Fibroblast of lung (primary cell): ENCODE data around the gene TSPAN18. TPM values are rescaled to one million over a fixed set of nuclear protein-coding genes. Genes with fewer than 3 reads are reported as not detected.

Experiments used
- DNase-seq, 2 donors: peaks; one replicate each; pipeline versions ENCODE4 v3.0.0 to v3.0.0-alpha.2; 2010; ENCODE audit warnings: low read depth in 2 of 2
- H2AFZ ChIP-seq: 2 replicates; pipeline ENCODE4 v1.5.1; 2012; ENCODE audit warnings: low read length, control low read depth, inconsistent platforms
- H3K27ac ChIP-seq: 2 replicates; pipeline ENCODE4 v1.5.1; 2011; ENCODE audit warnings: low read length, control low read depth; ENCODE audit not compliant: insufficient read depth
- H3K27me3 ChIP-seq: 2 replicates; pipeline ENCODE4 v1.5.1; 2011; ENCODE audit warnings: mild to moderate bottlenecking, low read length; ENCODE audit not compliant: control insufficient read depth, insufficient read depth
- H3K36me3 ChIP-seq: 2 replicates; pipeline ENCODE4 v1.5.1; 2011; ENCODE audit warnings: low read length; ENCODE audit not compliant: control insufficient read depth, insufficient read depth
- H3K4me1 ChIP-seq: 2 replicates; pipeline ENCODE4 v1.5.1; 2011; ENCODE audit warnings: low read length; ENCODE audit not compliant: control insufficient read depth, insufficient read depth; ENCODE audit errors: extremely low read depth
- H3K4me2 ChIP-seq: 2 replicates; pipeline ENCODE4 v1.5.1; 2011; ENCODE audit warnings: low read length, control low read depth; ENCODE audit not compliant: insufficient read depth; ENCODE audit errors: extremely low read depth
- H3K4me3 ChIP-seq, 4 experiments: fragments of 200-600 bp in 1 of 4; sonication (generic) in 1 of 4; replicated peaks in 1 of 4; 2 replicates each; pipeline ENCODE4 v1.5.1; 2011 to 2016; ENCODE audit warnings: low read length in 4 of 4, low read depth in 3 of 4, mild to moderate bottlenecking in 3 of 4, control low read depth in 2 of 4, inconsistent platforms in 1 of 4, mixed read lengths in 1 of 4; ENCODE audit not compliant: insufficient read depth in 1 of 4; ENCODE audit errors: control extremely low read depth in 1 of 4
- H3K79me2 ChIP-seq: 2 replicates; pipeline ENCODE4 v1.5.1; 2012; ENCODE audit warnings: mild to moderate bottlenecking, low read length, inconsistent platforms; ENCODE audit not compliant: control insufficient read depth, insufficient read depth
- H3K9ac ChIP-seq: 2 replicates; pipeline ENCODE4 v1.5.1; 2011; ENCODE audit warnings: mild to moderate bottlenecking, low read length, control low read depth; ENCODE audit not compliant: insufficient read depth
- H3K9me3 ChIP-seq: 2 replicates; pipeline ENCODE4 v1.5.1; 2012; ENCODE audit warnings: low read depth, low read length; ENCODE audit not compliant: control insufficient read depth, insufficient read depth
- H4K20me1 ChIP-seq: 2 replicates; pipeline ENCODE4 v1.5.1; 2011; ENCODE audit warnings: low read length; ENCODE audit not compliant: control insufficient read depth, insufficient read depth; ENCODE audit errors: extremely low read depth
- EZH2 ChIP-seq: IDR thresholded peaks from 2 replicates; pipeline ENCODE4 v1.5.1; 2012; ENCODE audit warnings: low read length, control low read depth, mild to moderate bottlenecking; ENCODE audit errors: missing control alignments
- polyA plus RNA-seq, 2 donors: library from polyadenylated mRNA; depleted of rRNA in 1 of 2; stranded (reverse) in 1 of 2; unstranded in 1 of 2; fragments of >200 nt; gene quantifications; 2 replicates each; pipeline ENCODE4 v1.2.1, GENCODE V29; 2011 to 2012; ENCODE audit warnings: missing spikeins in 1 of 2
- total RNA-seq: library from RNA; depleted of rRNA; stranded (reverse); fragments of >200 nt; gene quantifications from 2 replicates; pipeline ENCODE4 v1.2.1, GENCODE V29; 2014
- TF ChIP-seq, protein P1 (sequence below), 2 donors: IDR thresholded peaks in 1 of 2; conservative IDR thresholded peaks in 1 of 2; 1 replicate in 1 of 2; 2 replicates in 1 of 2; pipeline ENCODE4 v1.5.1; 2011 to 2012; ENCODE audit warnings: low read length in 2 of 2, control low read depth in 1 of 2, inconsistent platforms in 1 of 2, low read depth in 1 of 2, mild to moderate bottlenecking in 1 of 2

Gene TSPAN18
- total and polyA plus RNA-seq, 2 donors (not counting 1 experiment from before 2014, with no cell fraction given) = 0.15 TPM; not detected in 1

DNA sequence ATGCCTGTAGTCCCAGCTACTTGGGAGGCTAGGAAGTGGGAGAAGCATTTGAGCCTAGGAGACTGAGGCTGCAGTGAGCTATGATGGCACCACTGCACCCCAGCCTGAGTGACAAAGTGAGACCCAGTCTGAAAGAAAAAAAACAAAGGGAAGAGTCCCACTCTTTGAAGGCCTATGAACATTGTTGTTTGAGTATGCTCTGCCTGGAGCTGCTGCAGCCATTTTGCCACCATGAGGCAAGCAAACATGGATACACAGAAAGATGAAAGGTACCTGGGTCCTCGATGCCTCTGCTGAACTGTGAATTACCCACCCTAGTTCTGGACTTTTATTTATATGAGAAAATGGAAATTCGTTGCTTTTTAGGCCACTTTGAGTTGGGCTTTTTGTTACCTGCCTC, 19.7 kb upstream of the TSPAN18 start:
- no peak for DNase-seq
- H3K36me3 ChIP-seq = no peaks in the 10 kb centered on the region
- H3K4me1 ChIP-seq = no peaks in the 10 kb centered on the region
- TF ChIP-seq, protein P1, sequence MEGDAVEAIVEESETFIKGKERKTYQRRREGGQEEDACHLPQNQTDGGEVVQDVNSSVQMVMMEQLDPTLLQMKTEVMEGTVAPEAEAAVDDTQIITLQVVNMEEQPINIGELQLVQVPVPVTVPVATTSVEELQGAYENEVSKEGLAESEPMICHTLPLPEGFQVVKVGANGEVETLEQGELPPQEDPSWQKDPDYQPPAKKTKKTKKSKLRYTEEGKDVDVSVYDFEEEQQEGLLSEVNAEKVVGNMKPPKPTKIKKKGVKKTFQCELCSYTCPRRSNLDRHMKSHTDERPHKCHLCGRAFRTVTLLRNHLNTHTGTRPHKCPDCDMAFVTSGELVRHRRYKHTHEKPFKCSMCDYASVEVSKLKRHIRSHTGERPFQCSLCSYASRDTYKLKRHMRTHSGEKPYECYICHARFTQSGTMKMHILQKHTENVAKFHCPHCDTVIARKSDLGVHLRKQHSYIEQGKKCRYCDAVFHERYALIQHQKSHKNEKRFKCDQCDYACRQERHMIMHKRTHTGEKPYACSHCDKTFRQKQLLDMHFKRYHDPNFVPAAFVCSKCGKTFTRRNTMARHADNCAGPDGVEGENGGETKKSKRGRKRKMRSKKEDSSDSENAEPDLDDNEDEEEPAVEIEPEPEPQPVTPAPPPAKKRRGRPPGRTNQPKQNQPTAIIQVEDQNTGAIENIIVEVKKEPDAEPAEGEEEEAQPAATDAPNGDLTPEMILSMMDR (conservative IDR thresholded peaks at IDR 0.05 in 1 of 2, IDR thresholded peaks at IDR 0.05 in 1 of 2; ENCODE audit: low read depth in 1 of 2, low read length in 2 of 2) = no peak
- no peak for TF ChIP-seq EZH2
- no peak overlapping the region for H2AFZ ChIP-seq
- H3K27me3 ChIP-seq = peaks cover 6% of the 10 kb centered on the region
- no peak overlapping the region for H3K4me2 ChIP-seq
- H3K9me3 ChIP-seq = no peaks in the 10 kb centered on the region
- H3K79me2 ChIP-seq = no peaks in the 10 kb centered on the region
- H3K27ac ChIP-seq = no peak overlapping the region
- H3K9ac ChIP-seq = no peak overlapping the region
- H3K4me3 ChIP-seq = no peak overlapping the region
- no peaks in the 10 kb centered on the region for H4K20me1 ChIP-seq

DNA sequence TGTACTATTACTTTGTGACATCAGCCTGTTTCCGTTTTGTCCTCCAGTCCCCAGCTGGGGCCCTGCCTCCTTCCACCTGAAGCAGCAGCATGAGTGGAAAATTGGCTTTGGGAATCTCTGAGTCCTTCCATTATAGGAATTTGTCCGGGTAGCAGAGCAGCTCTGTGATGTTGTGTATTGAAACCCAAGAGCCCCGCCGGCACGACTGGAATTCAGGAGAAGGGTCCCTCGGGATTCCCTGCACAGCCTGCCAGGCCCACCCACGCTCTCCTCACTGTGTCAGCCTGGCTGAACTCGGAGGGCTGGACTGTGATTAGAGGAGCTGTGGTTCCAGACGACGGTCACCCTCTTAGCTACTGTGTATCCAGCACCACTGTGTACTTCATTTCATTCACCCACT, 18.8 kb upstream of the TSPAN18 start:
- TF ChIP-seq EZH2 = no peak
- TF ChIP-seq, protein P1 (conservative IDR thresholded peaks at IDR 0.05 in 1 of 2, IDR thresholded peaks at IDR 0.05 in 1 of 2; ENCODE audit: low read depth in 1 of 2, low read length in 2 of 2) = no peak
- H3K27me3 ChIP-seq = peaks cover 8% of the 10 kb centered on the region
- H4K20me1 ChIP-seq = no peaks in the 10 kb centered on the region
- H3K4me3 ChIP-seq = no peak overlapping the region
- no peak overlapping the region for H3K9ac ChIP-seq
- DNase-seq = no peak
- H3K9me3 ChIP-seq = no peaks in the 10 kb centered on the region
- H3K27ac ChIP-seq = no peak overlapping the region
- H2AFZ ChIP-seq = no peak overlapping the region
- no peaks in the 10 kb centered on the region for H3K36me3 ChIP-seq
- H3K79me2 ChIP-seq = no peaks in the 10 kb centered on the region
- no peaks in the 10 kb centered on the region for H3K4me1 ChIP-seq
- no peak overlapping the region for H3K4me2 ChIP-seq

DNA sequence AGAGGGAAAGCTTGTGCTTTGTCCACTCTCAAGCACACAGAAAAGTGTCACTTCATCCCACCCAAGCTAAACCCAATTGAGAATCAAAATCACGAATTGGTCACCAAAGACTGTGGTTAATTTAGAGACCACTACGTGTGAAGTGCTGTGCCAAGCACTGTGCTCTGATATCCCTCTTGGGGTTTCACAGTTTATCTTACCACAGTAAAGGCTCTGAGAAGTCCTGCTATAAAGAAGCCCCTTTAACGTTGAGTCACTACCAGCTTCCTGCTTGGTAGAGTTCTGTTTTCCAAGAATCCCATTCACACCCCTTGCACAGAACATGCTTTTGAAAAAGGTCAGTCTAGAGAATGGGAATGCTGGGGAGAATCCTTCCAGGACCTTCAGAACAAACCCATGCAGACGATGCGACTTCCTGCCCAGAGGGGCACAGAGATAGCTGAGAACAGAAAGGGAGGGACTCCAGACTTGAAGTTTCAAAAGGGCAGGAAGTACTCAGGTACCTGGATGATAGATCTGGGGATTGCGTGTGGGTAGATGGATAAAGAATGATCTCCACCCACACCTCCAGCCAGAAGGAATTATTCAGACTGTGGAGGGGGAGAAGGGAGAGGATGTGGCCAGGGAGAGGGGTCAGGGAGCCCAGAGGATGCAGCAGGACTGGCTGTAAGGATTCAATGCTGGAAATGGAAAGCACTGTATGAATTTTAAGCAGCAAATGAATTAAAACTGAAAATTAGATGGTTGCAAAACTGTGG, 18.1 kb upstream of the TSPAN18 start:
- no peak overlapping the region for H3K27ac ChIP-seq
- H3K4me2 ChIP-seq = no peak overlapping the region
- DNase-seq = peak in 1 of 2 donors; percentile 48

More for the DNA sequence above, 18.1 kb upstream of the TSPAN18 start:
- Histone ChIP-seq H2AFZ (no peak overlapping the region), H3K9ac (no peak overlapping the region), H4K20me1 (no peaks in the 10 kb centered on the region), H3K9me3 (no peaks in the 10 kb centered on the region), H3K27me3 (peaks cover 8% of the 10 kb centered on the region), H3K4me1 (no peaks in the 10 kb centered on the region), H3K79me2 (no peaks in the 10 kb centered on the region), H3K36me3 (no peaks in the 10 kb centered on the region), H3K4me3 (no peak overlapping the region)
- TF ChIP-seq, protein P1 (conservative IDR thresholded peaks at IDR 0.05 in 1 of 2, IDR thresholded peaks at IDR 0.05 in 1 of 2; ENCODE audit: low read depth in 1 of 2, low read length in 2 of 2) = no peak
- no peak for TF ChIP-seq EZH2
